Neuronal stem cell (in vitro differentiated cells): ENCODE measurements around the gene ARL4A.

Experiments used
- DNase-seq: peaks from one replicate; pipeline ENCODE4 v3.0.0-alpha.2; 2013; ENCODE audit warnings: low spot score
- H2AFZ ChIP-seq: one replicate; pipeline ENCODE4 v1.6.1; 2013; ENCODE audit warnings: mild to moderate bottlenecking, low read length, inconsistent platforms
- H2AK5ac ChIP-seq: 2 replicates; pipeline ENCODE4 v1.6.1; 2013; ENCODE audit warnings: low read depth, mild to moderate bottlenecking, inconsistent platforms, low read length, moderate library complexity, mixed read lengths
- H2BK120ac ChIP-seq: 2 replicates; pipeline ENCODE4 v1.6.1; 2013; ENCODE audit warnings: low read depth, mild to moderate bottlenecking, inconsistent platforms, low read length, moderate library complexity, mixed read lengths
- H2BK12ac ChIP-seq: one replicate; pipeline ENCODE4 v1.6.1; 2013; ENCODE audit warnings: low read length, inconsistent platforms
- H2BK15ac ChIP-seq: 2 replicates; pipeline ENCODE4 v1.6.1; 2013; ENCODE audit warnings: mild to moderate bottlenecking, low read length, inconsistent platforms, mixed read lengths
- H2BK5ac ChIP-seq: one replicate; pipeline ENCODE4 v1.6.1; 2013; ENCODE audit warnings: inconsistent platforms, mild to moderate bottlenecking, low read length, moderate library complexity
- H3K14ac ChIP-seq: one replicate; pipeline ENCODE4 v1.6.1; 2013; ENCODE audit warnings: low read length, inconsistent platforms
- H3K18ac ChIP-seq: 2 replicates; pipeline ENCODE4 v1.6.1; 2013; ENCODE audit warnings: low read length, inconsistent platforms
- H3K23ac ChIP-seq: 2 replicates; pipeline ENCODE4 v1.6.1; 2013; ENCODE audit warnings: low read depth, mild to moderate bottlenecking, mixed read lengths, low read length, inconsistent platforms; ENCODE audit not compliant: poor library complexity
- H3K27ac ChIP-seq: replicated peaks from 3 replicates; pipeline ENCODE4 v1.5.1; 2013; ENCODE audit warnings: low read length, inconsistent platforms
- H3K27me3 ChIP-seq, 3 experiments: 2 replicates each; pipeline ENCODE4 v1.6.1; 2013; ENCODE audit warnings: low read length in 3 of 3, mild to moderate bottlenecking in 2 of 3, inconsistent platforms in 1 of 3, low read depth in 1 of 3, mixed read lengths in 1 of 3, moderate library complexity in 1 of 3; ENCODE audit not compliant: control insufficient read depth in 3 of 3, insufficient read depth in 3 of 3
- H3K36me3 ChIP-seq, 2 donors: replicated peaks in 1 of 2; 2 replicates each; pipeline ENCODE4 v1.6.1; 2013; ENCODE audit warnings: low read length in 2 of 2; ENCODE audit not compliant: control insufficient read depth in 2 of 2, insufficient read depth in 2 of 2
- H3K4ac ChIP-seq: 2 replicates; pipeline ENCODE4 v1.6.1; 2013; ENCODE audit warnings: inconsistent platforms, mild to moderate bottlenecking, low read length, moderate library complexity
- H3K4me1 ChIP-seq, 2 donors: 1 replicate in 1 of 2; 2 replicates in 1 of 2; pipeline ENCODE4 v1.6.1; 2013; ENCODE audit warnings: low read length in 2 of 2, low read depth in 1 of 2; ENCODE audit not compliant: control insufficient read depth in 2 of 2, insufficient read depth in 1 of 2
- H3K4me2 ChIP-seq: one replicate; pipeline ENCODE4 v1.6.1; 2013; ENCODE audit warnings: mild to moderate bottlenecking, low read length, inconsistent platforms; ENCODE audit not compliant: insufficient read depth, poor library complexity, severe bottlenecking
- H3K4me3 ChIP-seq, 2 donors: 2 replicates each; pipeline ENCODE4 v1.5.1; 2013; ENCODE audit warnings: low read length in 2 of 2, mild to moderate bottlenecking in 2 of 2, inconsistent platforms in 1 of 2, moderate library complexity in 1 of 2
- H3K79me1 ChIP-seq: one replicate; pipeline ENCODE4 v1.6.1; 2013; ENCODE audit warnings: low read depth, mild to moderate bottlenecking, inconsistent platforms, low read length, moderate library complexity
- H3K9ac ChIP-seq: one replicate; pipeline ENCODE4 v1.6.1; 2013; ENCODE audit warnings: mild to moderate bottlenecking, low read depth, low read length, inconsistent platforms; ENCODE audit not compliant: poor library complexity
- H3K9me3 ChIP-seq, 2 donors: replicated peaks in 1 of 2; 2 replicates each; pipeline versions ENCODE3 to v1.6.1; 2013; ENCODE audit warnings: low read length in 2 of 2, mild to moderate bottlenecking in 2 of 2, inconsistent platforms in 1 of 2, low read depth in 1 of 2, mixed read lengths in 1 of 2, moderate library complexity in 1 of 2; ENCODE audit not compliant: control insufficient read depth in 2 of 2, insufficient read depth in 1 of 2
- H4K8ac ChIP-seq: one replicate; pipeline ENCODE4 v1.6.1; 2013; ENCODE audit warnings: low read depth, mild to moderate bottlenecking, inconsistent platforms, low read length, moderate library complexity
- H4K91ac ChIP-seq: one replicate; pipeline ENCODE4 v1.6.1; 2013; ENCODE audit warnings: low read length, low read depth, mild to moderate bottlenecking, inconsistent platforms; ENCODE audit not compliant: poor library complexity
- WGBS, 2 donors: extraction: QIAGEN DNeasy Blood & Tissue Kit; methylation state at CpG; one replicate each; pipeline ENCODE4 v1.1.7; 2013; ENCODE audit warnings: missing lambda C conversion rate in 2 of 2, mixed read lengths in 1 of 2; ENCODE audit not compliant: insufficient read length in 2 of 2, insufficient replicate concordance in 1 of 2; ENCODE audit errors: extremely low coverage in 2 of 2; 5-methylcytosine and 5-hydroxymethylcytosine counted together

Gene ARL4A

DNA sequence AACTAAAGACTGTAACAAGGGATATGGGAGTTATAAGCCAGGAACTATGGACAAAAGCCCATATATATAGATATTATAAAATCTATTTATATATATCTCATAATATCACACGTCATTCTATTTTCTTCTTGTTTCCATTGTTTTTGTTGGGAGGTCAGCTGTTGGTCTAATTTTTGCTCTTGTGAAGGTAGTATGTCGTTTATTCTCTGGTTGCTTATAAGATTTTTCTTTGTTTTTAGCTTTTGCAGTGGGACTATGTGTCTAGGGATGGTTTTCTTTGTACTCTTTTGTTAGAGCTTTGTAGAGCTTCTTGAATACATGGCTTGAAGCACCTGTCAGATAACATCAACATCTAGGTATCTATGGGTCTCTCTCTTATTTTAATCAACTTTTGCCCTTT, 14.0 kb downstream of the ARL4A start:
- no CpG with 5 or more reads among the region's 2 CpGs for WGBS, 2 donors
- no peak overlapping the region for H3K4ac ChIP-seq

DNA sequence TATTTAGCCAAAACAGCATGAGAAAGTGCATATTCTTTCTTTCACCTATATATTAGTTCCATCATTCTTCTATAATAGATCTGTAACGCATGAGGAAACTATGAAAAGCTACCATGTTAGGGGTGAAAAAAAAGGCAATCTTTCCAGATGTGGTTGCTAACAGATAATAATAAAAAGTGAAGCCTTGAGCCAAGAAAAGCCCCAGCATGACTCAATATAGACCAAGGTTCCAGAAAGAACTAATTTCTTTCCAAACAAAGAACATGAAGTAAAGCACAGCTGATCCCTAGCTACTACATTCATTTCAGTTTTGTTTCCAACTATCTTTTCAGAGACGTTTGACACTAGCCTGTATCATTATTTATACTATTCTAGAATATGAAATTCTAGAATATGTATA, 16.4 kb downstream of the ARL4A start:
- Histone ChIP-seq H2AFZ (no peak overlapping the region), H3K4me2 (no peak overlapping the region), H3K4ac (no peak overlapping the region), H3K4me1 (peaks cover 2 to 12% of the 10 kb centered on the region in 2 donors), H2BK12ac (no peak overlapping the region), H3K9me3 (peaks cover 0 to 39% of the 10 kb centered on the region in 2 donors), H2BK15ac (no peak overlapping the region), H4K8ac (no peak overlapping the region), H2BK120ac (no peak overlapping the region), H3K23ac (no peak overlapping the region), H3K27me3 (no peaks in the 10 kb centered on the region), H3K4me3 (no peak overlapping the region), H3K9ac (no peak overlapping the region), H2AK5ac (no peak overlapping the region), H3K18ac (no peak overlapping the region), H3K27ac (no peak overlapping the region), H3K79me1 (no peaks in the 10 kb centered on the region), H3K36me3 (peaks cover 0 to 22% of the 10 kb centered on the region in 2 donors), H2BK5ac (no peak overlapping the region), H4K91ac (no peak overlapping the region), H3K14ac (no peak overlapping the region)
- DNase-seq, result no peak
- WGBS, 2 donors, result no CpG with 5 or more reads among the region's 2 CpGs

More for the DNA sequence above, 14.0 kb downstream of the ARL4A start:
- Histone ChIP-seq H2AFZ (no peak overlapping the region), H3K27me3 (no peaks in the 10 kb centered on the region), H3K18ac (no peak overlapping the region), H3K27ac (no peak overlapping the region), H3K36me3 (peaks cover 0 to 25% of the 10 kb centered on the region in 2 donors), H2AK5ac (no peak overlapping the region), H3K23ac (no peak overlapping the region), H3K4me1 (peaks cover 0 to under 1% of the 10 kb centered on the region in 2 donors), H2BK12ac (no peak overlapping the region), H2BK5ac (no peak overlapping the region), H3K4me3 (no peak overlapping the region), H4K91ac (no peak overlapping the region), H3K9ac (no peak overlapping the region), H4K8ac (no peak overlapping the region), H2BK15ac (no peak overlapping the region), H3K9me3 (peaks cover 0 to 35% of the 10 kb centered on the region in 2 donors), H2BK120ac (no peak overlapping the region), H3K4me2 (no peak overlapping the region), H3K14ac (no peak overlapping the region), H3K79me1 (no peaks in the 10 kb centered on the region)
- DNase-seq, result no peak

DNA sequence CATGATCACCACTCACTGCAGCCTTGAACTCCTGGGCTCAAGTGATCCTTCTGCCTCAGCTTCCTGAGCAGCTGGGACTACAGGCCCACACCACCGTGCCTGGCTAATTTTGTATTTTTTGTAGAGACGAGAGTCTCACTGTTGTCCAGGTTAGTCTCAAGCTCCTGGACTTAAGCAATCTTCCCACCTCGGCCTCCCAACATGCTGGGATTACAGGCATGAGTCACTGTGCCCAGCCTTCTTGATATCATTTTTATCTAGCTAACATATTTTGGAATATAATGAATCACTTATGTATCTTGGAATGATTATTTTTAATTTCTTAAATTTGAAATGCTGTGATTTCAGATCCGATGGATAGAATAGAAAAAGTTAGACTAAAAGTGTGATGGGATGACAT, 18.4 kb downstream of the ARL4A start:
- Histone ChIP-seq H3K18ac (no peak overlapping the region), H3K79me1 (no peaks in the 10 kb centered on the region), H3K23ac (no peak overlapping the region), H2BK15ac (no peak overlapping the region), H3K4me1 (peaks cover 2 to 12% of the 10 kb centered on the region in 2 donors), H3K4me2 (no peak overlapping the region), H3K27me3 (no peaks in the 10 kb centered on the region), H3K36me3 (peaks cover 0 to 3% of the 10 kb centered on the region in 2 donors), H4K8ac (no peak overlapping the region), H4K91ac (no peak overlapping the region), H2AK5ac (no peak overlapping the region), H3K9me3 (peaks cover 0 to 26% of the 10 kb centered on the region in 2 donors), H3K9ac (no peak overlapping the region), H2BK5ac (no peak overlapping the region), H2AFZ (no peak overlapping the region), H3K27ac (no peak overlapping the region), H3K4me3 (no peak overlapping the region), H3K4ac (no peak overlapping the region), H2BK12ac (no peak overlapping the region), H2BK120ac (no peak overlapping the region), H3K14ac (no peak overlapping the region)
- no peak for DNase-seq
- WGBS, 2 donors, result no CpG with 5 or more reads among the region's 4 CpGs

DNA sequence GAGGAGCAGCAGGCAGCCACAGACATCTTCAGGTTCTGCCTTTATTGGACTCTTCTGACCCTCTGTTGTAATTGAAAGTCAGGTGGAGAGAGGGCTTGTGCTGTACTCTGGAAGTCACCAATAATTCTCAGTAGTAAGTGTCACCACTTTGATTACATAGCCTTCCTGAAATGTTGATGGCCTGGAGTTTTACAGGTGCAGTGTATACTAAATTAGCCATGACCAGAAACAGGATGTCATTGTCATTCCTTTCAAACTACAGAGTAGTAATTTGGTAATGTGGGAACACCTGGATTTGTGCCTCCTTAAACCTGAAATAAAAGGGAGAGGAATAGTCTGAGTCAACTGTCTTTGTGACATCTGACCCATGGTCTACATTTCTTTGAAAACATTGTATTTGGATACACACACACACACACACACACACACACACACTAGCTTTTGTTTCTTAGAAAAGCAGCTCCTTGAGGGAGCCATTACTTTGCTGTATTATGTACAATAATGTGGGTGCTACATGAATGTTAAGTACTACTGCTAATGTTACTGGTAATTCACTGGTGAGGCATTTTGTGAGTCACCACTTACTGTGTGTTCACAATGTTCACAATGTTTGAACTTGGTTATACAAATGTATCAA, 19.6 kb downstream of the ARL4A start:
- H4K91ac ChIP-seq, result no peak overlapping the region
- H2BK15ac ChIP-seq, result no peak overlapping the region
- peaks cover 2 to 12% of the 10 kb centered on the region in 2 donors for H3K4me1 ChIP-seq
- no peak overlapping the region for H2BK120ac ChIP-seq
- no peaks in the 10 kb centered on the region for H3K79me1 ChIP-seq
- no peak overlapping the region for H3K27ac ChIP-seq
- H2BK12ac ChIP-seq, result no peak overlapping the region
- no peak overlapping the region for H3K23ac ChIP-seq
- no peak overlapping the region for H4K8ac ChIP-seq
- no peak overlapping the region for H2AK5ac ChIP-seq
- DNase-seq, result no peak
- H3K36me3 ChIP-seq, result no peaks in the 10 kb centered on the region
- no peak overlapping the region for H3K18ac ChIP-seq
- no peak overlapping the region for H3K4ac ChIP-seq
- no peak overlapping the region for H2BK5ac ChIP-seq
- H3K4me2 ChIP-seq, result no peak overlapping the region
- peaks cover 0 to 14% of the 10 kb centered on the region in 2 donors for H3K9me3 ChIP-seq
- no peak overlapping the region for H3K4me3 ChIP-seq
- no peak overlapping the region for H3K14ac ChIP-seq
- H3K9ac ChIP-seq, result no peak overlapping the region
- no peaks in the 10 kb centered on the region for H3K27me3 ChIP-seq
- H2AFZ ChIP-seq, result no peak overlapping the region
